Stimulated activated CD8-positive, alpha-beta memory T cell treated with anti-CD3 and anti-CD28 coated beads, Interleukin-4, amount 100 ng/mL, for 48 hours (primary cell): ENCODE measurements around the gene FKBP7.
"Not testable (repeated sequence)": the region's sequence is repeated elsewhere in the genome, so short reads cannot be mapped to it uniquely, and the experiment has no call there.

Source experiments
- DNase-seq: peaks from one replicate; pipeline ENCODE4 v3.0.0-alpha.2; 2020

Gene FKBP7

GRCh38 chr2:178448968-178449661 lies 29.3 kb downstream of the FKBP7 start:
- DNase-seq = no peak

- DNase-seq = no peak
Observed at GRCh38 chr2:178441426-178441825, 37.0 kb downstream of the FKBP7 start.

GRCh38 chr2:178436662-178437061 lies 41.7 kb downstream of the FKBP7 start:
- no peak for DNase-seq

GRCh38 chr2:178429336-178429735 lies 49.1 kb downstream of the FKBP7 start:
- no peak for DNase-seq

GRCh38 chr2:178428396-178428806 lies 50.0 kb downstream of the FKBP7 start:
- DNase-seq = no peak

- no peak for DNase-seq
Observed at GRCh38 chr2:178427458-178427857, 50.9 kb downstream of the FKBP7 start.

- no peak for DNase-seq
Observed at GRCh38 chr2:178426388-178426787, 52.0 kb downstream of the FKBP7 start.

- no peak for DNase-seq
Observed at GRCh38 chr2:178425255-178425827, 53.1 kb downstream of the FKBP7 start.

GRCh38 chr2:178423746-178424145 lies 54.7 kb downstream of the FKBP7 start:
- DNase-seq = not testable (repeated sequence)

- DNase-seq = no peak
Observed at GRCh38 chr2:178422097-178422496, 56.3 kb downstream of the FKBP7 start.

GRCh38 chr2:178420463-178420999 lies 57.9 kb downstream of the FKBP7 start:
- DNase-seq = no peak

- no peak for DNase-seq
Observed at GRCh38 chr2:178419123-178419522, 59.3 kb downstream of the FKBP7 start.

- DNase-seq = no peak
Observed at GRCh38 chr2:178418426-178418825, 60.0 kb downstream of the FKBP7 start.

GRCh38 chr2:178417916-178418315 lies 60.5 kb downstream of the FKBP7 start:
- no peak for DNase-seq

- DNase-seq = no peak
Observed at GRCh38 chr2:178415979-178416378, 62.4 kb downstream of the FKBP7 start.

- peak; percentile 87 for DNase-seq
Observed at GRCh38 chr2:178414266-178415247, 63.8 kb downstream of the FKBP7 start.
